ENCODE data around the gene CDC16.

DNA sequence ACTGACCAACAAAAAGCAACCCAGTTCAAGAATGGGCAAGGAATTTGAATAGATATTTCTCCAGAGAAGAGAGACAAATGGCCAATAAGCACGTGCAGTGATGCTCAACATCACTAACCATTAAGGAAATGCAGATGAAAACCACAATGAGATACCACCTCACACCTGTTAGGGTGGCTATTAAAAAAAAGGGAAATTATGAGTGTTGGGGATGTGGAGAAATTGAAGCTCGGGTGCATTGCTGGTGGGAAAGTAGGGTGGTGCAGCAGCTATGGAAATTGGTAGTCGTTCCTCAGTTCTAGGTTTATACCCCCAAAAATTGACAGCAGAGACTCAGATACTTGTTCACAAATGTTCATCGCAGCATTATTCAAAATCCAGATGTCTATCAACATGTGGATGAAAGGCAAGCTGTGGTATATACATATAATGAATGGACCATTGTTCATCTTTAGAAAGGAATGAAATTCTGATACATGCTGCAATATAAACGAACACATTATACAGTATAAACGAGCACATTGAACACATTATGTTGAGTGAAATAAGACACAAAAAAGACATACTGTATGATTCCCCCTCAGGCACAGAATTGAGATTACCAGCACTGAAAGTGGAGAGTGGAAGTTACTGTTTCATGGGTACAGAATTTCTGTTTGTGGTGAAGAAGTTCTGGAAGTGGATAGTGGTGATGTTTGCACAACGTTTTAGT, 80.5 kb downstream of the CDC16 start:
- TF ChIP-seq, protein P1, sequence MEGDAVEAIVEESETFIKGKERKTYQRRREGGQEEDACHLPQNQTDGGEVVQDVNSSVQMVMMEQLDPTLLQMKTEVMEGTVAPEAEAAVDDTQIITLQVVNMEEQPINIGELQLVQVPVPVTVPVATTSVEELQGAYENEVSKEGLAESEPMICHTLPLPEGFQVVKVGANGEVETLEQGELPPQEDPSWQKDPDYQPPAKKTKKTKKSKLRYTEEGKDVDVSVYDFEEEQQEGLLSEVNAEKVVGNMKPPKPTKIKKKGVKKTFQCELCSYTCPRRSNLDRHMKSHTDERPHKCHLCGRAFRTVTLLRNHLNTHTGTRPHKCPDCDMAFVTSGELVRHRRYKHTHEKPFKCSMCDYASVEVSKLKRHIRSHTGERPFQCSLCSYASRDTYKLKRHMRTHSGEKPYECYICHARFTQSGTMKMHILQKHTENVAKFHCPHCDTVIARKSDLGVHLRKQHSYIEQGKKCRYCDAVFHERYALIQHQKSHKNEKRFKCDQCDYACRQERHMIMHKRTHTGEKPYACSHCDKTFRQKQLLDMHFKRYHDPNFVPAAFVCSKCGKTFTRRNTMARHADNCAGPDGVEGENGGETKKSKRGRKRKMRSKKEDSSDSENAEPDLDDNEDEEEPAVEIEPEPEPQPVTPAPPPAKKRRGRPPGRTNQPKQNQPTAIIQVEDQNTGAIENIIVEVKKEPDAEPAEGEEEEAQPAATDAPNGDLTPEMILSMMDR (IDR thresholded peaks at IDR 0.05 in 2 of 3, conservative IDR thresholded peaks at IDR 0.05 in 1 of 3; ENCODE audit: borderline replicate concordance in 1 of 3, insufficient read depth in 1 of 3, low read depth in 2 of 3, low read length in 2 of 3), result no peak
- no peak for TF ChIP-seq POLR2A (IDR thresholded peaks at IDR 0.05; ENCODE audit: borderline replicate concordance, extremely low read depth, insufficient read depth, insufficient read length)
- TF ChIP-seq POLR2AphosphoS5 (IDR thresholded peaks at IDR 0.05; ENCODE audit: low read depth, low read length), result no peak
- no peak for TF ChIP-seq SP1 (IDR thresholded peaks at IDR 0.05; ENCODE audit: low read depth)
- TF ChIP-seq FOSL1 (IDR thresholded peaks at IDR 0.05; ENCODE audit: low read depth), result no peak
- TF ChIP-seq EZH2 (IDR thresholded peaks at IDR 0.05), result no peak
- no peak for TF ChIP-seq YY1 (IDR thresholded peaks at IDR 0.05; ENCODE audit: extremely low read depth, insufficient replicate concordance, low read depth, low read length)
- TF ChIP-seq, protein P2, sequence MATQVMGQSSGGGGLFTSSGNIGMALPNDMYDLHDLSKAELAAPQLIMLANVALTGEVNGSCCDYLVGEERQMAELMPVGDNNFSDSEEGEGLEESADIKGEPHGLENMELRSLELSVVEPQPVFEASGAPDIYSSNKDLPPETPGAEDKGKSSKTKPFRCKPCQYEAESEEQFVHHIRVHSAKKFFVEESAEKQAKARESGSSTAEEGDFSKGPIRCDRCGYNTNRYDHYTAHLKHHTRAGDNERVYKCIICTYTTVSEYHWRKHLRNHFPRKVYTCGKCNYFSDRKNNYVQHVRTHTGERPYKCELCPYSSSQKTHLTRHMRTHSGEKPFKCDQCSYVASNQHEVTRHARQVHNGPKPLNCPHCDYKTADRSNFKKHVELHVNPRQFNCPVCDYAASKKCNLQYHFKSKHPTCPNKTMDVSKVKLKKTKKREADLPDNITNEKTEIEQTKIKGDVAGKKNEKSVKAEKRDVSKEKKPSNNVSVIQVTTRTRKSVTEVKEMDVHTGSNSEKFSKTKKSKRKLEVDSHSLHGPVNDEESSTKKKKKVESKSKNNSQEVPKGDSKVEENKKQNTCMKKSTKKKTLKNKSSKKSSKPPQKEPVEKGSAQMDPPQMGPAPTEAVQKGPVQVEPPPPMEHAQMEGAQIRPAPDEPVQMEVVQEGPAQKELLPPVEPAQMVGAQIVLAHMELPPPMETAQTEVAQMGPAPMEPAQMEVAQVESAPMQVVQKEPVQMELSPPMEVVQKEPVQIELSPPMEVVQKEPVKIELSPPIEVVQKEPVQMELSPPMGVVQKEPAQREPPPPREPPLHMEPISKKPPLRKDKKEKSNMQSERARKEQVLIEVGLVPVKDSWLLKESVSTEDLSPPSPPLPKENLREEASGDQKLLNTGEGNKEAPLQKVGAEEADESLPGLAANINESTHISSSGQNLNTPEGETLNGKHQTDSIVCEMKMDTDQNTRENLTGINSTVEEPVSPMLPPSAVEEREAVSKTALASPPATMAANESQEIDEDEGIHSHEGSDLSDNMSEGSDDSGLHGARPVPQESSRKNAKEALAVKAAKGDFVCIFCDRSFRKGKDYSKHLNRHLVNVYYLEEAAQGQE (IDR thresholded peaks at IDR 0.05; ENCODE audit: low read depth), result no peak
- TF ChIP-seq, protein P3, sequence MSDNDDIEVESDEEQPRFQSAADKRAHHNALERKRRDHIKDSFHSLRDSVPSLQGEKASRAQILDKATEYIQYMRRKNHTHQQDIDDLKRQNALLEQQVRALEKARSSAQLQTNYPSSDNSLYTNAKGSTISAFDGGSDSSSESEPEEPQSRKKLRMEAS (IDR thresholded peaks at IDR 0.05), result no peak
- no peak for TF ChIP-seq EZH2phosphoT487 (IDR thresholded peaks at IDR 0.05; ENCODE audit: borderline replicate concordance)
- no peak for TF ChIP-seq SRF (IDR thresholded peaks at IDR 0.05; ENCODE audit: low read depth)
- TF ChIP-seq, protein P4, sequence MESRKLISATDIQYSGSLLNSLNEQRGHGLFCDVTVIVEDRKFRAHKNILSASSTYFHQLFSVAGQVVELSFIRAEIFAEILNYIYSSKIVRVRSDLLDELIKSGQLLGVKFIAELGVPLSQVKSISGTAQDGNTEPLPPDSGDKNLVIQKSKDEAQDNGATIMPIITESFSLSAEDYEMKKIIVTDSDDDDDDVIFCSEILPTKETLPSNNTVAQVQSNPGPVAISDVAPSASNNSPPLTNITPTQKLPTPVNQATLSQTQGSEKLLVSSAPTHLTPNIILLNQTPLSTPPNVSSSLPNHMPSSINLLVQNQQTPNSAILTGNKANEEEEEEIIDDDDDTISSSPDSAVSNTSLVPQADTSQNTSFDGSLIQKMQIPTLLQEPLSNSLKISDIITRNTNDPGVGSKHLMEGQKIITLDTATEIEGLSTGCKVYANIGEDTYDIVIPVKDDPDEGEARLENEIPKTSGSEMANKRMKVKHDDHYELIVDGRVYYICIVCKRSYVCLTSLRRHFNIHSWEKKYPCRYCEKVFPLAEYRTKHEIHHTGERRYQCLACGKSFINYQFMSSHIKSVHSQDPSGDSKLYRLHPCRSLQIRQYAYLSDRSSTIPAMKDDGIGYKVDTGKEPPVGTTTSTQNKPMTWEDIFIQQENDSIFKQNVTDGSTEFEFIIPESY (IDR thresholded peaks at IDR 0.05; ENCODE audit: extremely low read depth, insufficient replicate concordance, low read length), result no peak
- TF ChIP-seq SIN3A (IDR thresholded peaks at IDR 0.05; ENCODE audit: low read depth), result no peak
